ENCODE measurements around the gene TTLL11. TPM values are rescaled to one million over a fixed set of nuclear protein-coding genes. Genes with fewer than 3 reads are reported as not detected.

TTLL11 gene
- total RNA-seq, 1 experiment from 2014 or later, result 1.5 TPM

DNA sequence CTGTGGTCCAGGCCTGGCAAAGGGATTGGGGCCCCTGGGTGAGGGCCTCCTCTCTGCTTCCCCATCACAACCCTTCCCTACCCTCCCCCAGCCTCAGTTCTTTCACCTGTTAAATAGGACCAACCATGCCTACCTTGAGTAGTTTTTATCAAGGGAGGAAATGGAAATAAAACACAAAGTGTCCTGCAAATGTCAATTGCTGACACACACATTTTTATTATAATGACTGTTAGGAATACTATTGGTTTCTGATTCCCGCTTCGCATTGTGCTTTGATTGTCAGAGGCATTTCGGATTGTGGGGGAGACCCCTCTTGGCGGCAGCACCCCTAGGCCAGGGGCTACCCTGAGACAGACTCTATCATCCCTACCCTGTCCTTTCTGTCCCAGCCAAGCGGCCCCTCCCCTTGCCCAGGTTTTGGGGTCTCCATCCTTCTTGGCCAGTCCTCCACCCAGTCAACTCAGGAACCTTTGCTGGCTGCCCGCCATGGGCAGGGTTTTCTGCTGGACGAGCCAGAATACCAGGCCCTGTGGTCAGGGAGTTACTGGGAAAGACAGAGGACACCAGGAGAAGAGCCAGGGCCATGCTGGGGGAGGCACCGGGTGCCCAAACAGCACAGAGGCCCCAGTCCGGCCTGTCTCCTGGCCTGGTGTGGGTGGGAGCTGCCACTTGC, 18.4 kb upstream of the TTLL11 start:
- Histone ChIP-seq H4K91ac (ENCODE audit: insufficient read length, low read depth, low read length) (no peak overlapping the region), H4K8ac (replicated peaks; ENCODE audit: insufficient read length, low read depth, low read length) (no peak overlapping the region), H4K5ac (ENCODE audit: insufficient read length, low read depth, low read length) (no peak overlapping the region), H2BK15ac (ENCODE audit: low read depth, low read length) (no peak overlapping the region), H3K23ac (ENCODE audit: insufficient read length, low read depth, low read length) (no peak overlapping the region), H3K9me3 (ENCODE audit: control insufficient read depth, low read depth, low read length) (no peaks in the 10 kb centered on the region), H3K27ac (ENCODE audit: insufficient read length, low read depth, low read length) (no peak overlapping the region), H2AFZ (ENCODE audit: low read length) (no peak overlapping the region), H3K18ac (ENCODE audit: insufficient read length, low read depth, low read length) (no peak overlapping the region), H3K23me2 (ENCODE audit: insufficient read length, low read depth, low read length, poor library complexity, severe bottlenecking) (no peaks in the 10 kb centered on the region), H3K79me2 (ENCODE audit: insufficient read depth, low read length) (no peaks in the 10 kb centered on the region), H2BK5ac (ENCODE audit: insufficient read length, low read length) (no peak overlapping the region), H3K4me1 (ENCODE audit: insufficient read depth, low read length) (peaks cover 5% of the 10 kb centered on the region; the same call in 1 of the 2 replicates), H2BK120ac (ENCODE audit: low read depth, low read length, poor library complexity, severe bottlenecking) (no peak overlapping the region), H3K79me1 (ENCODE audit: insufficient read depth, low read depth, low read length, poor library complexity, severe bottlenecking) (no peaks in the 10 kb centered on the region), H3K9ac (ENCODE audit: extremely low read depth, insufficient read length, low read length) (no peak overlapping the region), H3T11ph (ENCODE audit: low read length) (no peak overlapping the region), H3K56ac (ENCODE audit: insufficient read length, low read depth, low read length) (no peak overlapping the region), H2AK5ac (ENCODE audit: insufficient read length, low read length) (no peak overlapping the region), H3K4me2 (ENCODE audit: insufficient read depth, insufficient read length, low read length) (no peak overlapping the region), H3K27me3 (ENCODE audit: insufficient read depth, low read length) (no peaks in the 10 kb centered on the region), H4K20me1 (ENCODE audit: control insufficient read depth, insufficient read depth, insufficient read length) (no peaks in the 10 kb centered on the region), H3K4ac (ENCODE audit: low read depth, low read length) (no peak overlapping the region), H2BK20ac (ENCODE audit: low read depth, low read length, poor library complexity, severe bottlenecking) (no peak overlapping the region), H2BK12ac (ENCODE audit: insufficient read length, low read depth, low read length) (no peak overlapping the region), H3K14ac (ENCODE audit: insufficient read depth, low read length) (no peak overlapping the region)
- Mint-ChIP-seq H3K4me1 (peaks cover 40 to 64% of the 10 kb centered on the region in 2 experiments), H3K9me3 (no peaks in the 10 kb centered on the region), H3K27ac (no peak overlapping the region), H3K36me3 (ENCODE audit: insufficient read depth in 1 of 3, low read depth in 3 of 3) (no peaks in the 10 kb centered on the region), H3K27me3 (ENCODE audit: low read depth) (peaks cover 2% of the 10 kb centered on the region), H3K4me3 (no peak overlapping the region)
- no peak for DNase-seq
- no peak for TF ChIP-seq CTCF (conservative IDR thresholded peaks at IDR 0.05)
- no CpG with 5 or more reads among the region's 9 CpGs for WGBS (ENCODE audit: extremely low coverage, insufficient read length, low lambda C conversion rate)

Data from H9 (cell line).